SK-N-MC (cell line): ENCODE measurements around the gene KAZN.

Source experiments
- EZH2 ChIP-seq: fragments of 200-600 bp; sonication (generic); IDR thresholded peaks from one replicate; pipeline ENCODE4 v1.6.1; 2017; ENCODE audit warnings: antibody characterized with exemption
- POLR2AphosphoS5 ChIP-seq: IDR thresholded peaks from 2 replicates; pipeline ENCODE4 v1.6.1; 2012; ENCODE audit warnings: mild to moderate bottlenecking, low read depth, low read length, borderline replicate concordance

DNA sequence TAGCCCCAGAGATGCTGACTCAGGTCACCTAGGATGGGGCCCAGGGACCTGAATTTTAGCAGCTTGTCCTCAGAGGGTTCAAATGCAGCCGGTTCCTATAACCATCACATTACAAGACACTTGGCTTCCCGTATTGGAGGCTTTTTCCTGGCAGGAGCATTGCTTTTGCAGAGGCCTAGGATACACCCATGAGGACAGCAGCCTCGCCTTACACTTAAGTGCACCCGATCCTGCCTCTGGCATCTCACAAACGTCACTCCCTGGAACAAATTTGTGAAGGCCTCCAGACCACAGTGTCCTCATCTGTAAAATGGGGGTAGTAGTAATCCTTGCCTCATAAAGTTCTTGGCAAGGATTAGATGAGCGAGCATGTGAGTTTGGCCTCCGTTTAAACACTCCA, 130.0 kb downstream of the KAZN start:
- no peak for TF ChIP-seq EZH2
- TF ChIP-seq POLR2AphosphoS5, result no peak
